Caco-2 (cell line): ENCODE results near the gene SH3D19. TPM values are rescaled to one million over a fixed set of nuclear protein-coding genes. Genes with fewer than 3 reads are reported as not detected.

Experiments used
- BruUV-seq: library from RNA; stranded (reverse); fragments of 400-500 nt; replicated peaks from 2 replicates; lab custom pipeline; 2021; lab: Mats Ljungman, UMichigan
- CTCF ChIA-PET: fragments of 300-600 bp; sonication (Branson Sonifier 250); formaldehyde crosslinking; loops from one replicate; lab custom pipeline; 2022; ENCODE audit warnings: antibody characterized with exemption; lab: Charles Lee
- POLR2A ChIA-PET: fragments of 300-600 bp; sonication (Branson Sonifier 250); formaldehyde crosslinking; loops from one replicate; lab custom pipeline; 2022; ENCODE audit warnings: antibody characterized with exemption; lab: Charles Lee
- DNase-seq, 2 experiments: peaks; one replicate each; pipeline versions ENCODE4 v3.0.0 to v3.0.0-alpha.2; 2020 to 2022
- H3K27me3 ChIP-seq: replicated peaks from 2 replicates; pipeline ENCODE4 v1.6.0; 2011; ENCODE audit warnings: low read length; ENCODE audit not compliant: control insufficient read depth, insufficient read depth
- H3K36me3 ChIP-seq: 2 replicates; pipeline ENCODE4 v1.5.1; 2011; ENCODE audit warnings: low read length; ENCODE audit not compliant: control insufficient read depth, insufficient read depth
- H3K4me1 ChIP-seq: fragments of 250-450 bp; sonication (Bioruptor Pico); 2 replicates; pipeline ENCODE4 v1.5.1; 2020; ENCODE audit warnings: mild to moderate bottlenecking
- H3K4me3 ChIP-seq: 2 replicates; pipeline ENCODE4 v1.5.1; 2011; ENCODE audit warnings: low read depth, mild to moderate bottlenecking, control low read depth, low read length
- H3K9me3 ChIP-seq: fragments of 250-450 bp; sonication (Bioruptor Pico); 2 replicates; pipeline ENCODE4 v1.5.1; 2020; ENCODE audit warnings: mild to moderate bottlenecking, moderate library complexity
- H3K27ac Mint-ChIP-seq: one replicate; pipeline ENCODE4 v1.8.0; 2022; ENCODE audit warnings: mixed read lengths; ENCODE audit not compliant: unreplicated experiment
- H3K27me3 Mint-ChIP-seq: one replicate; pipeline ENCODE4 v1.8.0; 2022; ENCODE audit warnings: mixed read lengths; ENCODE audit not compliant: insufficient read depth, unreplicated experiment
- H3K36me3 Mint-ChIP-seq: one replicate; pipeline ENCODE4 v1.8.0; 2022; ENCODE audit warnings: mild to moderate bottlenecking, mixed read lengths; ENCODE audit not compliant: insufficient read depth, unreplicated experiment
- H3K4me1 Mint-ChIP-seq: one replicate; pipeline ENCODE4 v1.8.0; 2022; ENCODE audit warnings: low read depth, mixed read lengths; ENCODE audit not compliant: unreplicated experiment
- H3K4me3 Mint-ChIP-seq: one replicate; pipeline ENCODE4 v1.8.0; 2022; ENCODE audit warnings: mild to moderate bottlenecking, moderate library complexity, mixed read lengths; ENCODE audit not compliant: unreplicated experiment
- H3K9me3 Mint-ChIP-seq: one replicate; pipeline ENCODE4 v1.8.0; 2022; ENCODE audit warnings: mixed read lengths; ENCODE audit not compliant: unreplicated experiment
- intact Hi-C: fragments of 100-400 bp; cut with micrococcal nuclease; formaldehyde crosslinking; loops from one replicate; pipeline ENCODE4 v1.10.0; 2022; ENCODE audit not compliant: unreplicated experiment
- total RNA-seq: library from RNA; stranded (reverse); gene quantifications from 2 replicates; pipeline ENCODE4 v1.2.3, GENCODE V29; 2022
- TF ChIP-seq, protein P1 (sequence below), 2 experiments: fragments of 200-600 bp in 1 of 2; IDR thresholded peaks; 1 replicate in 1 of 2; 2 replicates in 1 of 2; pipeline versions ENCODE4 v1.5.1 to v1.8.0; 2011 to 2022; ENCODE audit warnings: antibody characterized with exemption in 1 of 2, control low read depth in 1 of 2, inconsistent platforms in 1 of 2, low read depth in 1 of 2, low read length in 1 of 2, mild to moderate bottlenecking in 1 of 2, moderate library complexity in 1 of 2; ENCODE audit not compliant: insufficient read depth in 1 of 2, severe bottlenecking in 1 of 2, unreplicated experiment in 1 of 2

SH3D19 gene
- total RNA-seq, 1 experiment from 2014 or later = 57.8 TPM

GRCh38 chr4:151157543-151157942 is 167.9 kb downstream of the SH3D19 start:
- Mint-ChIP-seq H3K4me3 (no peak overlapping the region), H3K27me3 (no peaks in the 10 kb centered on the region), H3K27ac (no peak overlapping the region), H3K4me1 (no peaks in the 10 kb centered on the region), H3K36me3 (peaks cover 41% of the 10 kb centered on the region), H3K9me3 (peaks cover 10% of the 10 kb centered on the region)
- TF ChIP-seq, protein P1, sequence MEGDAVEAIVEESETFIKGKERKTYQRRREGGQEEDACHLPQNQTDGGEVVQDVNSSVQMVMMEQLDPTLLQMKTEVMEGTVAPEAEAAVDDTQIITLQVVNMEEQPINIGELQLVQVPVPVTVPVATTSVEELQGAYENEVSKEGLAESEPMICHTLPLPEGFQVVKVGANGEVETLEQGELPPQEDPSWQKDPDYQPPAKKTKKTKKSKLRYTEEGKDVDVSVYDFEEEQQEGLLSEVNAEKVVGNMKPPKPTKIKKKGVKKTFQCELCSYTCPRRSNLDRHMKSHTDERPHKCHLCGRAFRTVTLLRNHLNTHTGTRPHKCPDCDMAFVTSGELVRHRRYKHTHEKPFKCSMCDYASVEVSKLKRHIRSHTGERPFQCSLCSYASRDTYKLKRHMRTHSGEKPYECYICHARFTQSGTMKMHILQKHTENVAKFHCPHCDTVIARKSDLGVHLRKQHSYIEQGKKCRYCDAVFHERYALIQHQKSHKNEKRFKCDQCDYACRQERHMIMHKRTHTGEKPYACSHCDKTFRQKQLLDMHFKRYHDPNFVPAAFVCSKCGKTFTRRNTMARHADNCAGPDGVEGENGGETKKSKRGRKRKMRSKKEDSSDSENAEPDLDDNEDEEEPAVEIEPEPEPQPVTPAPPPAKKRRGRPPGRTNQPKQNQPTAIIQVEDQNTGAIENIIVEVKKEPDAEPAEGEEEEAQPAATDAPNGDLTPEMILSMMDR (IDR thresholded peaks at IDR 0.05; ENCODE audit: insufficient read depth in 1 of 2, low read depth in 1 of 2, low read length in 1 of 2, severe bottlenecking in 1 of 2, unreplicated experiment in 1 of 2) = no peak
- Histone ChIP-seq H3K27me3 (no peaks in the 10 kb centered on the region), H3K36me3 (no peaks in the 10 kb centered on the region), H3K4me1 (no peaks in the 10 kb centered on the region), H3K9me3 (no peaks in the 10 kb centered on the region), H3K4me3 (no peak overlapping the region)
- POLR2A ChIA-PET = no interaction called here
- intact Hi-C loops = no loop called here
- DNase-seq = no peak
- CTCF ChIA-PET = no interaction called here
- BruUV-seq = no TSS peak

- Histone ChIP-seq H3K36me3 (no peaks in the 10 kb centered on the region), H3K27me3 (no peaks in the 10 kb centered on the region), H3K4me1 (no peaks in the 10 kb centered on the region), H3K9me3 (no peaks in the 10 kb centered on the region), H3K4me3 (no peak overlapping the region)
- no TSS peak for BruUV-seq
- H3K27me3 Mint-ChIP-seq = no peaks in the 10 kb centered on the region
- TF ChIP-seq, protein P1 (IDR thresholded peaks at IDR 0.05; ENCODE audit: insufficient read depth in 1 of 2, low read depth in 1 of 2, low read length in 1 of 2, severe bottlenecking in 1 of 2, unreplicated experiment in 1 of 2) = no peak
- POLR2A ChIA-PET = no interaction called here
- no peak overlapping the region for H3K4me3 Mint-ChIP-seq
- CTCF ChIA-PET = no interaction called here
- no peak overlapping the region for H3K27ac Mint-ChIP-seq
- peaks cover 10% of the 10 kb centered on the region for H3K9me3 Mint-ChIP-seq
- intact Hi-C loops = no loop called here
- no peak for DNase-seq
- H3K4me1 Mint-ChIP-seq = no peaks in the 10 kb centered on the region
- H3K36me3 Mint-ChIP-seq = peaks cover 29% of the 10 kb centered on the region
These were observed 171.8 kb downstream of the SH3D19 start for GRCh38 chr4:151153585-151153984.

GRCh38 chr4:151152028-151152427 is 173.4 kb downstream of the SH3D19 start:
- H3K27me3 ChIP-seq = no peaks in the 10 kb centered on the region
- Mint-ChIP-seq H3K27me3 (no peaks in the 10 kb centered on the region), H3K9me3 (no peaks in the 10 kb centered on the region), H3K27ac (no peak overlapping the region), H3K4me1 (no peaks in the 10 kb centered on the region), H3K4me3 (no peak overlapping the region), H3K36me3 (peaks cover 30% of the 10 kb centered on the region)
- TF ChIP-seq, protein P1 (IDR thresholded peaks at IDR 0.05; ENCODE audit: insufficient read depth in 1 of 2, low read depth in 1 of 2, low read length in 1 of 2, severe bottlenecking in 1 of 2, unreplicated experiment in 1 of 2) = no peak
- ChIA-PET POLR2A (no interaction called here), CTCF (interaction anchor here (0.8 kb wide), 1 partner anchor 204 kb away, joined by 3 read pairs; no protein-coding TSS in a partner anchor)
- H3K4me3 ChIP-seq = no peak overlapping the region
- H3K36me3 ChIP-seq = no peaks in the 10 kb centered on the region
- H3K9me3 ChIP-seq = no peaks in the 10 kb centered on the region
- no TSS peak for BruUV-seq
- intact Hi-C loops = no loop called here
- H3K4me1 ChIP-seq = no peaks in the 10 kb centered on the region
- no peak for DNase-seq
